ENCODE data around the gene SRRM1. TPM values are rescaled to one million over a fixed set of nuclear protein-coding genes. Genes with fewer than 3 reads are reported as not detected.

SRRM1 gene
- total RNA-seq, 4 donors from 2014 or later = 106 to 164 (median 152) TPM

DNA sequence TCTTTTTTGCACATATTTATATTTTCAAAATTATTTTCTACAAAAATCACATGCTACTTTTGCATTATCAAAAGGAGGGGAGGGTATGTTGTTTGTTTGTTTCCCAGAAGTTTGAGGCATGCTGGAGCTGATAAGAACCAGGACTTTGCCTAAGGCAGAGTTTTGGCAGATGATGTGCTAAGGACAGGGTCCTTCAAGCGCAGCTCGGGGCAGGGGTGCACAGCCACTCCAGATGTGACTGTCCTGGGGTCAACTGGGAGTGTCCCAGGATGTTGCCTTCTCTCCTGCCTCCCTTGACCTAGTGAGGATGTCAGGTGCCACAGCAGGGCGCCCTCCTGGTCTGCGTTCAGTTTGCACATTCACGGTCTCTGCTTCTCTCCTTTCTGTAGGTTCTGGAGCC, 42.6 kb upstream of the SRRM1 start:
- no peaks in the 10 kb centered on the region for H3K27me3 ChIP-seq
- WGBS, 2 donors = 63 to 76% methylated on average over 5 of the region's 5 CpGs

DNA sequence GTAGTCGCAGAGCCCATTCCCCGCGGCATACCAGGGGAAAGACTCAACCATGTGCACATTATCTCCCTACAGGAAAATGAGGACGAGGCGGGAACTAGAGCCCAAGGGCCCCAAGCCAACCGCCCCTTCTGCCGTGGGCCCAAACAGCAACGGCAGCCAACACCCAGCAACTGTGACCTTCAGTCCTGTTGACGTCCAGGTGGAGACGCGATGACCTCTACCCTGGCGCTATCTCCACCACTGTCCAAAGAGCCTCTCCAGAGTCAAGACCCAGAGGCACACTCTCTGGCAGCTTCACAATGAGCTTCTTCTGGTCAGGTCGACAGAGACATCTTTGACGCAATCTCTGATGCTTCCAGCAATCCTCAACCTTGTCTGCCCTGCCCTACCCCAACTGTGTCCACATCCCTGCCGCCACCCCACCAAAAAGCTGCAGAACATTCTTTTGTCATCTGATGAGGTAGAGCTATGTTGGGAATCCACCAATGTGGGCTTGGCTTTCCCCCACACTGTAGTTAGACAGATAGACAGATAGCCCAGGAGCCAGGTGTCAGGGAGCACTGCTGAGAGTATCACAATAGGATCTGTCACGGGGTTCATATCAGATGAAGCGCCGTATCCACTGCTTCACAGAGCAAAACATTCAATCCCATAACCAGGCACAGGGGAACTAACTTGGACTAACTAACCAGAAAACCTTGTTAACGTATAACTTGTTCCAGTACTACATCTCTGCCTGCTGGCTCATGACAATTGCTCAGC, 37.4 kb upstream of the SRRM1 start:
- Histone ChIP-seq H3K27me3 (no peaks in the 10 kb centered on the region), H3K36me3 (no peaks in the 10 kb centered on the region), H3K27ac (no peak overlapping the region), H3K4me1 (no peaks in the 10 kb centered on the region), H3K9me3 (no peaks in the 10 kb centered on the region), H3K4me3 (no peak overlapping the region)
- WGBS, 2 donors = 86 to 92% methylated on average over 19 of the region's 19 CpGs
- DNase-seq (ENCODE audit: low spot score in 2 of 2) = no peak
- no peak for TF ChIP-seq POLR2A (IDR thresholded peaks at IDR 0.05)
- TF ChIP-seq EP300 (IDR thresholded peaks at IDR 0.05) = no peak
- TF ChIP-seq, protein P1, sequence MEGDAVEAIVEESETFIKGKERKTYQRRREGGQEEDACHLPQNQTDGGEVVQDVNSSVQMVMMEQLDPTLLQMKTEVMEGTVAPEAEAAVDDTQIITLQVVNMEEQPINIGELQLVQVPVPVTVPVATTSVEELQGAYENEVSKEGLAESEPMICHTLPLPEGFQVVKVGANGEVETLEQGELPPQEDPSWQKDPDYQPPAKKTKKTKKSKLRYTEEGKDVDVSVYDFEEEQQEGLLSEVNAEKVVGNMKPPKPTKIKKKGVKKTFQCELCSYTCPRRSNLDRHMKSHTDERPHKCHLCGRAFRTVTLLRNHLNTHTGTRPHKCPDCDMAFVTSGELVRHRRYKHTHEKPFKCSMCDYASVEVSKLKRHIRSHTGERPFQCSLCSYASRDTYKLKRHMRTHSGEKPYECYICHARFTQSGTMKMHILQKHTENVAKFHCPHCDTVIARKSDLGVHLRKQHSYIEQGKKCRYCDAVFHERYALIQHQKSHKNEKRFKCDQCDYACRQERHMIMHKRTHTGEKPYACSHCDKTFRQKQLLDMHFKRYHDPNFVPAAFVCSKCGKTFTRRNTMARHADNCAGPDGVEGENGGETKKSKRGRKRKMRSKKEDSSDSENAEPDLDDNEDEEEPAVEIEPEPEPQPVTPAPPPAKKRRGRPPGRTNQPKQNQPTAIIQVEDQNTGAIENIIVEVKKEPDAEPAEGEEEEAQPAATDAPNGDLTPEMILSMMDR (IDR thresholded peaks at IDR 0.05) = no peak

More for the DNA sequence above, 42.6 kb upstream of the SRRM1 start:
- TF ChIP-seq POLR2A (IDR thresholded peaks at IDR 0.05) = no peak
- TF ChIP-seq, protein P1 (IDR thresholded peaks at IDR 0.05) = no peak
- TF ChIP-seq EP300 (IDR thresholded peaks at IDR 0.05) = no peak
- Histone ChIP-seq H3K4me3 (no peak overlapping the region), H3K4me1 (no peaks in the 10 kb centered on the region), H3K9me3 (no peaks in the 10 kb centered on the region), H3K36me3 (no peaks in the 10 kb centered on the region), H3K27ac (no peak overlapping the region)
- no peak for DNase-seq (ENCODE audit: low spot score in 2 of 2)

DNA sequence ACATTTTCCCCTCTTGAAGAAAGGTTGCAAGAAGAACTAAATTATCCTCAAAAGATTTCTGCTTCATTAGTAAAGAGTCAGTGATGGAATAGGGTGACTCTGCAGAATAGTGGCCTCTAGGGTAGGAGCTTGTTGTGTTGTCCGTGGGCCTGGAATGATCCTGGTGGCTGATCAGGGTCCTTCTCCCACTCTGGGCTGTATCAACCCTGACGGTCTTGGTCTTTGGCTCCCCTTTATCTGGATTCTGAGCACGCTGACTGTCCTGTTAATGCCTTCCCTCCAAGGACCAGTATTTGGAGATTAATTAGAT, 36.9 kb upstream of the SRRM1 start:
- Histone ChIP-seq H3K4me3 (no peak overlapping the region), H3K9me3 (no peaks in the 10 kb centered on the region), H3K27me3 (no peaks in the 10 kb centered on the region), H3K27ac (no peak overlapping the region), H3K36me3 (no peaks in the 10 kb centered on the region), H3K4me1 (no peaks in the 10 kb centered on the region)
- 74 to 96% methylated on average over 3 of the region's 3 CpGs for WGBS, 2 donors
- TF ChIP-seq POLR2A (IDR thresholded peaks at IDR 0.05) (no peak), EP300 (IDR thresholded peaks at IDR 0.05) (no peak)
- TF ChIP-seq, protein P1 (IDR thresholded peaks at IDR 0.05) = no peak
- DNase-seq (ENCODE audit: low spot score in 2 of 2) = no peak

DNA sequence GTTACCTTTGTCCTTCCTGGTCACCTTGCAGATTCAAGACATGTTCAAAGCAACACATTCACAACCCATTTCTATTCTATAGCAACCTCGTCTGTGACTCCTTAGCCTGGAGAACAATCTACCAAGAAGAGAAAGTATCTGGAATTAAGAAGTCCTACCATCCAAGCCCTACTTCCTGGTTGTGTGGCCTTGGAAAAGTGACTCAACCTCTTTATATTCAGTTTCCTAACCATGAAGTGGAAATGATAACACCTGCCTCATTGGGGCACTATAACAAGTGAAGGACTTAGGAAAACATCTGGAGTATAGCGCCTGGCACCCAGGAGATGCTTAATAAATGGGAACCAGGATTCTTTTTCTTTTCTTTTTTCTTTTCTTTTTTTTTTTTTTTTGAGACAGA, 36.5 kb upstream of the SRRM1 start:
- Histone ChIP-seq H3K36me3 (no peaks in the 10 kb centered on the region), H3K27ac (no peak overlapping the region), H3K27me3 (no peaks in the 10 kb centered on the region), H3K4me1 (no peaks in the 10 kb centered on the region), H3K9me3 (no peaks in the 10 kb centered on the region), H3K4me3 (no peak overlapping the region)
- DNase-seq (ENCODE audit: low spot score in 2 of 2) = no peak
- TF ChIP-seq, protein P1 (IDR thresholded peaks at IDR 0.05) = no peak
- TF ChIP-seq POLR2A (IDR thresholded peaks at IDR 0.05) (no peak), EP300 (IDR thresholded peaks at IDR 0.05) (no peak)
- WGBS, 2 donors = 84 to 98% methylated on average over 2 of the region's 2 CpGs

DNA sequence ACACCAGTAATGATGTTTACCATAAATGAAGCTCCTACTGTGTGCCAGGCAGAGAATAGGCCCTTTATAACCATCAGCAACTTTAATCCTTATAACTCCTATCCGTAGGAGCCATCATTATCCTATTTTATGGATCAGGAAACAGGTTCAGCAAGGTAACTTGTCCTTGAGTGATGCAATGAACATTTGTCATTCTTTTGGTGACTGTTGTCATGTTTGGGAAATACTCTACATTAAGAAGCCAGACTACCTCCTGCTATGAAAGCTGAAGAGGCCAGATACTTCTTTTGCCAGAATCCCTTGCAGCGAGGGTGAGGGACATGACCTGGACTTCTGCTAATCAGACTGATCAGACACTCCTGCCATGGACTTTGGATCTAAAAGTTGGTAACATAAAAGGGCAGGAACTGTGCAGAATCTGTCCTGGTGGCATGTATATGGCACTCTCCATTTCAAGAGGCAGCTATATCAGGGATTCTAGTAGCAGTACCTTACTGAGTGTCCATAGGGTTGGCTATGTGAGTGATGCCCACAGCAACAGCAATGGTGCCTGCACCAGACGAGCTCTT, 33.1 kb upstream of the SRRM1 start:
- no peaks in the 10 kb centered on the region for H3K27me3 ChIP-seq
- H3K9me3 ChIP-seq = no peaks in the 10 kb centered on the region
- WGBS, 2 donors = 76 to 94% methylated on average over 2 to 3 of the region's 3 CpGs
- no peaks in the 10 kb centered on the region for H3K4me1 ChIP-seq
- H3K4me3 ChIP-seq = no peak overlapping the region
- no peak for DNase-seq (ENCODE audit: low spot score in 2 of 2)
- TF ChIP-seq POLR2A (IDR thresholded peaks at IDR 0.05) = no peak
- TF ChIP-seq EP300 (IDR thresholded peaks at IDR 0.05) = no peak
- TF ChIP-seq, protein P1 (IDR thresholded peaks at IDR 0.05) = no peak
- H3K36me3 ChIP-seq = no peaks in the 10 kb centered on the region
- H3K27ac ChIP-seq = no peak overlapping the region
